Ecto neural progenitor cell (in vitro differentiated cells): ENCODE measurements around the gene NSMCE1.
"Not testable (repeated sequence)": the region's sequence is repeated elsewhere in the genome, so short reads cannot be mapped to it uniquely, and the experiment has no call there.

Source experiments
- DNase-seq: peaks from one replicate; pipeline ENCODE4 v3.0.0-alpha.2; 2018; ENCODE audit warnings: low spot score

The NSMCE1 gene

GRCh38 chr16:27214084-27214961, 54.2 kb downstream of the NSMCE1 start:
- DNase-seq: no peak

DNA sequence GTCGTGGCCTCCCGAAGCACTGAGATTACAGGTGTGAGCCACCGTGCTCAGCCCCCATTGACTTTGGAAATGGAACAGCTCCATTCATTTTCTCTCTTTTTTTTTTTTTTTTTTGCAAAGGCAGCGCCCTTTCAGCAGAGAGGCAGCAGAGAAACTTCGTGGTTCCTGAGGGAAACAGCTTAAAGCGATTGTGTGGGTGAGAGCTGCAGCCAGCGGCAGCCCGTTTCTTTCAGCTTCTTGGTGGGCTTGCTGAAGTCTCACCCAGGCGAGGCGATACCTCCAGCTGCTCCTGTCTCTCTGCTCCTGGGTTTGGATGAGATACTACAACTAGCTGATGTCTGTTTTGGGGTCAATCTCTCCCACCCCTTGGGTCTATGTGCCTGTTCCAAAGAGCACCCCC, 57.5 kb downstream of the NSMCE1 start:
- DNase-seq: no peak

DNA sequence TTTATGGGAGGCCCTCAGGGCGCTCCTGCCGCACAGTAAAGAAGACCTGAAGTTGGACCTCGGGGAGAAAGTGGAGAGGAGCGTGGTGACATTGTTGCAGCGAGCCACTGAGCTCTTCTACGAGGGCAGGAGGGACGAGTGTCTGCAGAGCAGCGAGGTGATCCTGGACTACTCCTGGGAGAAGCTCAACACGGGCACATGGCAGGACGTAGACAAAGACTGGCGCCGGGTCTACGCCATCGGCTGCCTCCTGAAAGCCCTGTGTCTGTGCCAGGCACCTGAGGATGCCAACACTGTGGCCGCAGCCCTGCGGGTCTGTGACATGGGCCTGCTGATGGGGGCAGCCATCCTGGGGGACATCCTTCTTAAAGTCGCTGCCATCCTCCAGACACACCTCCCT, 58.4 kb downstream of the NSMCE1 start:
- DNase-seq: no peak

DNA sequence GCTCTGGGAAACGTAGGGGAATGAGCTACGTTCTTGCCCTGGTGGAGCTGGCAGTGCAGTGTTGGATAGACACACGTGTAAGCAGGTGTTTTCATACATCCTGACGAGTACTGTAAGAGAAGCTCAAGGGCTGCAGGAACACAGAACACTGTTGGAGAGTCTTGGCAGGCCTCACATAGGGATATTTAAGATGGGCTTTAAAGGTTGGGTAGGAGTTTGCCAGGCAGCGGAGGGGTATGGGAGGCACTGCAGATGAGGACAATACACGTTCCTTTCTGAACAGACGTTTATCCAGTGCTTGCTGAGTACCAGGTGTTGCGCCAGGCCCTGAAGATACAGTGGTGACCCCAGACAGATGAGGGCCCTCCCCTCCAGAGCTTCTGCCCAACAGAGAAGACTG, 59.0 kb downstream of the NSMCE1 start:
- no peak for DNase-seq

DNA sequence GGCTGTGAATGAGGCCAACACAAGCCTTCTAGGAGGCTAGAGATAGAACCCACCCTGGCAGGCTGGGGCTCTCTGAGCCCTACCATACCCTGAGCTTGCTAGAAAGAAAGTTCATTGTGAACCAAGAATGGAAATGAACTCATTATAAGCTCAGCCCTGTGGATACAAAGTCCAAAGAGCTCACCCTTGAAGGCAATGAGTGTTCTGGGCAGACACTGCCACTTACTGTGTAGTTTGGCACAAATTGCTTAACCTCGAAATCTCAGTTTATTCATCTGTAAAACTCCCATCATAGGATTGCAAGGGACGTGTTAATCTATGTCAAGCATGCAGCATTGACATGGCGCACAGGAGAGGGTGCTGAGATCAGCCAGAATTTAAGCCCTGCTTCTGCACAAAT, 59.8 kb downstream of the NSMCE1 start:
- no peak for DNase-seq

- DNase-seq: no peak
Measured at GRCh38 chr16:27208081-27208680, 60.4 kb downstream of the NSMCE1 start.

- not testable (repeated sequence) for DNase-seq
Measured at GRCh38 chr16:27207121-27207520, 61.5 kb downstream of the NSMCE1 start.

DNA sequence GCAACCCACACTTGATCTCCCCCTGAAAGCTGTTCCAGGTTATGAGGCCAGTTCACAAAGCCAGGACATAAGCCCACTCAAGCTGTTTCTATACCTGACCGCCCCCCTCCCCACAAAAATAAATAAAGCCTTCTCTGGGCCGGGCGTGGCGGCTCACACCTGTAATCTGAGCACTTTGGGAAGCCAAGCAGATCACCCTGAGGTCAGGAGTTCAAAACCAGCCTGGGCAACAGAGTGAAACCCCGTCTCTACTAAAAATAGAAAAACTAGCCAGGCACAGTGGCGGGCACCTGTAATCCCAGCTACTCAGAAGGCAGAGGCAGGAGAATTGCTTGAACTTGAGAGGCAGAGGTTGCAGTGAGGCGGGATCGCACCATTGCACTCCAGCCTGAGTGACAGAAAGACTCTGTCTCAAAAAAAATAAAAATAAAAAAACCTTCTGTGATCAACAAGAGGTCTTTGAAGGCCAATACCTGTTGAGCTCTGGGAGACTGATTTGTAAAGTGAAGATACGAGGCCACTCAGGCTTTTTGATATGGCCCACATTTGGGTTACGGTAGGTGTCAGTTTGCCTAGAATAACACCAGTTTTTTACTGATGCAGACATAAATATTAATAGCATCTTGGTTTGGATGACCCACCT, 63.0 kb downstream of the NSMCE1 start:
- no peak for DNase-seq

DNA sequence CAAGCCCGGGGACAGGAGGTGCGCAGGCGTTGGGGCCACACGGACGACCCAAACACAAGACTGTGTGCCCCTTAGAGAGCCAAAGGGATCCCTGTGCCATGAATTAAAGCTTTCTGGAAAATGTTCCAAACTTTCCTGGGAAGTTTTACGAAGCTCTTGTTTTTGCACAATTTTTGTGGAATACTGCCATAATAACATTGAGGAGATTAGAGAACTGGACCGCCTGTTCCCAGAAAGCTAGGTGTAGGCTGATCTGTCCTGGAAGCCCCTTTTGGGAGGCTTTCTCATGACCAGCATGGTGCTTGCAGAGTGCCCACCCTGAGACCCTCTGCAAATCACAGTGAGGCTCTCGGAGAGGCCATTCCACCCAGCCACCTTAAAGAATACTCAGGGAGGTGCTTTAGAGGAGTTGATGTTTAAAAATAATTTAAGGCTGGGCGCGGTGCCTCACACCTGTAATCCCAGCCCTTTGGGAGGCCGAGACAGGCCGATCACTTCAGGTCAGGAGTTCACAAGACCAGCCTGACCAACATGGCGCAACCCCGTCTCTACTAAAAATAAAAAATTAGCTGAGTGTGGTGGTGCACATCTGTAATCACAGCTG, 64.2 kb downstream of the NSMCE1 start:
- no peak for DNase-seq

- peak; percentile 99 for DNase-seq
Measured at GRCh38 chr16:27203507-27204311, 64.9 kb downstream of the NSMCE1 start, which contains the start of gene KDM8. Gene KDM8, plus strand, starts transcription at chr16:27203526. Its CDS starts 6,598 bp downstream, at chr16:27210124.

DNA sequence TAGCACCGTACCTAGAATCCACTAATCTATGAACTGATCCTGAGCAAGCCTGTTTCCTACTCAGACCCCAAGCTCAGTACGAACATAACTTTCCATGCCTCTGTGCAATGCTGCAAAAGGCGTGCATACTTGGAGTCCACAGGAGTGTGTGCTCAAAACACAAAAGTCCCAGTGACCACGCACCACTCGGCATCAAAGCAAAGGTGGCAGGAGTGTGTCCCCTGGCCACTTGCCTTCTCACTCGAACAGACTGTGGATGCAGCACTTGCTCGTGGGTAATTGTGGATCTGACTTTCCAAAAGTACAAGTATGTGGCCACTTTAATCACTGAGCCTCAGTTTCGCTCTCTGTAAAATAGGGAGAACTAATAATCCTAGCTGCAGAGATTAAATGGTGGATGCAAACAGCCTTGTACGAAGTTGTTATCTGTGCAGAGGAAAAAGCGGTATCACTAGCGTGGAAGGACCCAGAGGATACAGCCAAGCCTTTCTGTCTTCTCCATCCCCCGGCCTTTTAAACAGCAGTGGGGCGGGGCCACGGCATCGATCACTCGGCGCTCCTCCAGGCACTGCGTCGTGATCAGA, 65.6 kb downstream of the NSMCE1 start:
- no peak for DNase-seq

DNA sequence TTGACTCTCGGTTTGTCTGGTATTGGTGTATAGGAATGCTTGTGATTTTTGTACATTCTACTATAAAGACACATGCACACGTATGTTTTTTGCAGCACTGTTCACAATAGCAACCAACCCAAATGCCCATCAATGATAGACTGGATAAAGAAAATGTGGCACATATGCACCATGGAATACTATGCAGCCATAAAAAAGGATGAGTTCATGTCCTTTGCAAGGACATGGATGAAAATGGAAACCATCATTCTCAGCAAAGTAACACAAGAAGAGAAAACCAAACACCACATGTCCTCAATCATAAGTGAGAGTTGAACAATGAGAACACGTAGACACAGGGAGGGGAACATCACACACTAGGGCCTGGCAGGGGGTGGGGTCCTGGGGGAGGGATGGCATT, 67.7 kb downstream of the NSMCE1 start:
- not testable (repeated sequence) for DNase-seq

GRCh38 chr16:27199736-27200135, 68.8 kb downstream of the NSMCE1 start:
- DNase-seq: no peak

DNA sequence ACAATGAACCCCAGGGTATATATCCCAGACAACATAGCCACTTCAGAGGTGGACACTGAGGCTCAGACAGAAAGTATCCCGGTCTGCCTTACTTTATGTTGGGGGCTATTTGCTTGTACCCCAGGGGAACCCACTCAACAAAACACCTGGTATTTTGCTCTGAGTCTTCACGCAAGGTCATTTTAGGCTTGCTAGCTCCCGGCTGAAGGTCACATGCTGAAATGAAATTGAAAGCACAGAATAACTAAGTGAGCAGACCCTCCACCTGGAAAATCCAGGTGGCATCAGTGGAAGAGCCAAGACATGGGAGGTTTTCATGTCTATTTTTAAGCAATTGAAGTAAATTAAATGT, 69.4 kb downstream of the NSMCE1 start:
- no peak for DNase-seq

GRCh38 chr16:27198451-27199234, 69.9 kb downstream of the NSMCE1 start:
- no peak for DNase-seq

- DNase-seq: no peak
Measured at GRCh38 chr16:27197004-27197403, 71.6 kb downstream of the NSMCE1 start.

GRCh38 chr16:27195941-27196595, 72.5 kb downstream of the NSMCE1 start:
- DNase-seq: no peak

GRCh38 chr16:27195076-27195741, 73.4 kb downstream of the NSMCE1 start:
- DNase-seq: no peak

DNA sequence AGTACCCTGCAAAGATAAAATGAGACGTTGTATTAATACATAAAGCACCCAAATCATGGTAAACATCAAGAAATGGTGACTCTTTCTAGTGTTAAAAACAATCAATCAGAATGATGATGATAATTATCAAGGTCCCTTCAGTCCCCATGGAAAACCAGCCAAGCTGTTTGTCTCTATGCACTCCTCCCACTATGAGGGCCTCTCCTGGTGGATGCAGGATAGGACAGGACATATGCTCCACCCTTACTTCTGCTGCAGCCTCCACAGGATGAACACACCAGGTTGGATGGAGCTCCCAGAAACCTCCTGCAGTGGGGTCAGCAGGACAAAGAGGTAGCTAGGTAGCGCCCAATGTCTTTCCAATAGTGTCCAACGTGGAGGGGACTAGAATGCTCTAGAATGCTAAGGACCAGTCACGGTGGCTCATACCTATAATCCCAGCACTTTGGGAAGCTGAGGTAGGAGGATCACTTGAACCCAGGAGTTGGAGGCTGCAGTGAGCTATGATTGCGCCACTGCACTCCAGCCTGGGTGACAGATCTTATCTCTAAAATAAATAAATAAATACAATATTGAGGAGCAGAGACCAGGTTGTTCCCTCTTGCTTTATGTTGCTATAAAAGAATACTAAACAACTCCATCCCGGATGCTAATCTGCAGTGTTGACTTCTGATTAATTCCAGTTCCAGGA, 75.1 kb downstream of the NSMCE1 start:
- no peak for DNase-seq
